ENCODE data around the gene TRIM41.

GRCh38 chr5:181223729-181224389, 778 bp downstream of the TRIM41 start:
- TF ChIP-seq POLR2AphosphoS5 (IDR thresholded peaks at IDR 0.05; ENCODE audit: low read depth, low read length) (no peak), POLR2A (IDR thresholded peaks at IDR 0.05; ENCODE audit: low read depth, low read length) (no peak; the same call in 1 of the 2 replicates)

Data from GM12892 (cell line).